ENCODE measurements around the gene POTEJ.
"Not testable (repeated sequence)": the region's sequence is repeated elsewhere in the genome, so short reads cannot be mapped to it uniquely, and the experiment has no call there.

GRCh38 chr2:130571929-130572328 lies 39.3 kb upstream of the POTEJ start:
- not testable (repeated sequence) for TF ChIP-seq CTCF (IDR thresholded peaks at IDR 0.05; ENCODE audit: poor library complexity, severe bottlenecking); EZH2 (IDR thresholded peaks at IDR 0.05; ENCODE audit: borderline replicate concordance, insufficient read depth, low read length, poor library complexity, severe bottlenecking)
